Mucosa of descending colon (tissue), 3 donors: Measurements from ENCODE around the gene WHAMM. TPM values are rescaled to one million over a fixed set of nuclear protein-coding genes. Genes with fewer than 3 reads are reported as not detected.

Source experiments
- ATAC-seq: fragments of 200-7000 bp; cut with Tn5 transposase; one replicate; pipeline ENCODE4 v1.9.1; 2020; ENCODE audit warnings: mild to moderate bottlenecking, moderate library complexity
- DNase-seq, 3 donors: peaks; one replicate each; pipeline ENCODE4 v3.0.0-alpha.2; 2020
- H3K36me3 ChIP-seq: fragments of 200-600 bp; one replicate; pipeline ENCODE4 v1.8.0; 2021; ENCODE audit warnings: low read depth, mild to moderate bottlenecking
- H3K4me1 ChIP-seq: fragments of 200-600 bp; one replicate; pipeline ENCODE4 v1.8.0; 2021; ENCODE audit warnings: low read depth, mild to moderate bottlenecking
- H3K4me3 ChIP-seq: fragments of 200-600 bp; one replicate; pipeline ENCODE4 v1.8.0; 2021; ENCODE audit warnings: mild to moderate bottlenecking
- H3K9me3 ChIP-seq: fragments of 200-600 bp; one replicate; pipeline ENCODE4 v1.8.0; 2021; ENCODE audit warnings: mild to moderate bottlenecking
- CTCF ChIP-seq: fragments of 200-600 bp; IDR thresholded peaks from one replicate; pipeline ENCODE4 v1.8.0; 2022; ENCODE audit warnings: antibody characterized with exemption, mild to moderate bottlenecking
- intact Hi-C, 2 donors: fragments of 100-400 bp; cut with DNase I in 1 of 2; cut with micrococcal nuclease in 1 of 2; formaldehyde crosslinking; loops; one replicate each; pipeline versions ENCODE4 v1.11.0 to v1.11.1; 2022; cut with DNase I, micrococcal nuclease
- total RNA-seq, 3 donors: library from RNA; stranded (reverse); fragmentation: NEBNext Ultra II Directional in 2 of 3; extraction: Animal tissue kit (Norgen Biotek cat#: 25700) in 2 of 3; gene quantifications; one replicate each; pipeline versions ENCODE4 v1.2.1 to v1.2.4, GENCODE V29; 2021 to 2023
- donor health status: DM: no; HTN: no; CAD: no; lungs with moderate emphysema.
- donor health status: DM: no; HTN: no; CAD: no.
- donor health status: DM: no; HTN: yes; CAD: no.

WHAMM gene
- total RNA-seq, 3 donors from 2014 or later, result 10.8 to 13.2 (median 11.4) TPM

GRCh38 chr15:82781349-82781748 lies 28.1 kb upstream of the WHAMM start:
- H3K36me3 ChIP-seq, result no peaks in the 10 kb centered on the region
- no peak for TF ChIP-seq CTCF
- DNase-seq (no peak), ATAC-seq (no peak)
- intact Hi-C loops, result no loop called here
- no peaks in the 10 kb centered on the region for H3K9me3 ChIP-seq
- no peaks in the 10 kb centered on the region for H3K4me1 ChIP-seq
- no peak overlapping the region for H3K4me3 ChIP-seq

GRCh38 chr15:82788496-82788895 lies 20.9 kb upstream of the WHAMM start:
- no peak for DNase-seq
- Histone ChIP-seq H3K4me1 (no peaks in the 10 kb centered on the region), H3K4me3 (no peak overlapping the region), H3K36me3 (no peaks in the 10 kb centered on the region), H3K9me3 (no peaks in the 10 kb centered on the region)
- ATAC-seq, result no peak
- TF ChIP-seq CTCF, result no peak
- intact Hi-C loops, result no loop called here

GRCh38 chr15:82789491-82789890 lies 19.9 kb upstream of the WHAMM start:
- Histone ChIP-seq H3K4me1 (no peaks in the 10 kb centered on the region), H3K36me3 (no peaks in the 10 kb centered on the region), H3K9me3 (no peaks in the 10 kb centered on the region), H3K4me3 (no peak overlapping the region)
- intact Hi-C loops, result no loop called here
- ATAC-seq (no peak), DNase-seq (no peak)
- no peak for TF ChIP-seq CTCF

- intact Hi-C loops, result no loop called here
- DNase-seq (peak in 2 of 3 donors; percentile 43 to 59), ATAC-seq (peak; percentile 87)
- Histone ChIP-seq H3K4me1 (no peaks in the 10 kb centered on the region), H3K36me3 (no peaks in the 10 kb centered on the region), H3K9me3 (no peaks in the 10 kb centered on the region), H3K4me3 (no peak overlapping the region)
- TF ChIP-seq CTCF, result no peak
These were observed 19.1 kb upstream of the WHAMM start for GRCh38 chr15:82790321-82790720.

- TF ChIP-seq CTCF, result no peak
- no peaks in the 10 kb centered on the region for H3K4me1 ChIP-seq
- H3K4me3 ChIP-seq, result no peak overlapping the region
- H3K9me3 ChIP-seq, result no peaks in the 10 kb centered on the region
- no peak for DNase-seq
- intact Hi-C loops, result no loop called here
- no peaks in the 10 kb centered on the region for H3K36me3 ChIP-seq
- ATAC-seq, result no peak
These were observed 17.4 kb upstream of the WHAMM start for GRCh38 chr15:82792068-82792467.

- ATAC-seq, result no peak
- Histone ChIP-seq H3K4me1 (no peaks in the 10 kb centered on the region), H3K36me3 (no peaks in the 10 kb centered on the region), H3K4me3 (no peak overlapping the region), H3K9me3 (no peaks in the 10 kb centered on the region)
- intact Hi-C loops, result no loop called here
- no peak for TF ChIP-seq CTCF
- DNase-seq, result no peak
These were observed 15.7 kb upstream of the WHAMM start for GRCh38 chr15:82793737-82794136.
